ENCODE data around the gene OR6V1.

Gene OR6V1

GRCh38 chr7:143025371-143025770 lies 26.8 kb upstream of the OR6V1 start:
- TF ChIP-seq GATA3 (IDR thresholded peaks at IDR 0.05; ENCODE audit: low read depth, low read length) (no peak), GATA2 (IDR thresholded peaks at IDR 0.05; ENCODE audit: low read depth, low read length) (no peak)

DNA sequence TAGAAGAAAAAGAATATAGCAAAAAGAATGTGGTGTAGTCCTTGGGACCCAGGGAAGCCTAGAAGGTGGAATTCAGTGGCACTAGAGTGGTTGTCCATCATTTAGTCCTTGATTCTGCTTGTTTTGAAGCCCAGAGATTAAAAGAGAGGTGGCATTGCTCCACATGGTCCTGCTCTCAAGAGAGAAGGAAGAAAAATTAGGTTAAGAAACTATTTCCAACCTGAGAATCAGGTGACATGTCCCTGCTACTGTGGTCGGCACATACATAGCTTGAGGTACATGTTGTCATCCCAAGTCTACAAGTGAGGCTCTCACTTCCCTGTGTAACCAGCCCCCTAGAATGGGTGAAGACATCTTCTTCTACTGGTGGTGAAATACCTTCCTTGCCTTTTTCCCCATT lies 25.1 kb upstream of the OR6V1 start, which contains the start of gene OR9A2:
Gene OR9A2, minus strand, starts transcription at position 101 of the 400 bp plus-strand sequence. Its CDS starts 0 bp downstream, at position 101.
- no peak for TF ChIP-seq GATA2 (IDR thresholded peaks at IDR 0.05; ENCODE audit: low read depth, low read length)
- TF ChIP-seq GATA3 (IDR thresholded peaks at IDR 0.05; ENCODE audit: low read depth, low read length): no peak

- TF ChIP-seq GATA3 (IDR thresholded peaks at IDR 0.05; ENCODE audit: low read depth, low read length): no peak
- TF ChIP-seq GATA2 (IDR thresholded peaks at IDR 0.05; ENCODE audit: low read depth, low read length): no peak
These were observed 24.5 kb upstream of the OR6V1 start for GRCh38 chr7:143027683-143028082.

- TF ChIP-seq GATA3 (IDR thresholded peaks at IDR 0.05; ENCODE audit: low read depth, low read length): no peak
- TF ChIP-seq GATA2 (IDR thresholded peaks at IDR 0.05; ENCODE audit: low read depth, low read length): no peak
These were observed 13.5 kb upstream of the OR6V1 start for GRCh38 chr7:143038635-143039034.

DNA sequence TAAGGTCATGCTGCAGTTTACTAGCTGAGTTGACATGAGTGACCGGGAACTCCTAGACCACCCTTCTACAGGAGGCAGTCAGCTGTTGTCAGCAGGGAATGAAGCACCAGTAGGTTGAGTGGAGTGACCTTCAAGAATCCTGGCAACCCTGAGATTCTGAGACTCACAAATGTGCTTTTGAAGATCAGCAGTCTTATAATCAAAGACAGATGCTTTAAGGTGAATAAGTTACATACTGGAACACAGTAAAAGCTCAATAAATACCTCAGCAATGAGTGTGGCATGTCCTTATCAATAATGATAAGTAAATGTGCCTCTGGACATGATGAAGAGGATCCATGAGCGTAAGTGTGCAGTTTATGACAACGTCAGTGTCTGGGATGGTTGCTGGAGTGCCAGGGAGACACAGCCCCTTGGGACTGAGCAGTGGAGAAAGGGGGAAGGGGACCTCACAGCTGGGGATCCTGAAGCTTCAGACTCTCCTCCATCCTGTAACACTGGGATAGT lies 11.9 kb upstream of the OR6V1 start:
- TF ChIP-seq GATA3 (IDR thresholded peaks at IDR 0.05; ENCODE audit: low read depth, low read length) (no peak), GATA2 (IDR thresholded peaks at IDR 0.05; ENCODE audit: low read depth, low read length) (no peak)

- TF ChIP-seq GATA2 (IDR thresholded peaks at IDR 0.05; ENCODE audit: low read depth, low read length): no peak
- TF ChIP-seq GATA3 (IDR thresholded peaks at IDR 0.05; ENCODE audit: low read depth, low read length): no peak
These were observed 10.8 kb upstream of the OR6V1 start for GRCh38 chr7:143041346-143041745.

DNA sequence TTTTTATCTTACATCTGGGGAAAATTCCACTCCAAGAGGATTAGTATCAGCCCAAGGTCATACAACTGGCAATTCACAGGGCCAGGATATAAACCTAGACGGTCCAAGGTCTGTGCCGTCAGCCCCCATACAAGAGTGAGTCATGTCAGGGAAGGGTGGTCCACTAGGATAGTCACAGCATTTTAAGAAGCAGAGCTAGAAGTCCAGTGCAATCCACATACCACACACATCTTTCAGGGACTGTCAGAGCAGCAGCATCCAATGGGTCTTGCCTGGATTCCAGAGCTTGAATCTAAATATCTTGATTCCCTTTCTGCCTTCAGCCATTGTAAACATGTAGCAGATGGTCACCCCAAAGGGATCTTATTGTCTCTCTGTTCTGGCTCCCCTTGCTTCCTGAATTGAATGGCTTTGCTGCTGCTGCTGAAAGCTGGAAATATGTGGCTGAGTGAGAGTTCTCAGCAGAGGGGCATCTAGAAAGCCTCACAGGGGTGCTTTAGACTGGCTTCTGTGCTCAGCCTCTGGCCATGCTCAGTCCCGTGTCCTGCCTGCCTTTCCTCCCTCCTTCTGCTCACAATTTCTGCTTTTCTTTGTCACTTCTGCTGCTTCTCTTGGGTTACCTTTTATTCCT lies 9.9 kb upstream of the OR6V1 start:
- TF ChIP-seq GATA2 (IDR thresholded peaks at IDR 0.05; ENCODE audit: low read depth, low read length) (no peak), GATA3 (IDR thresholded peaks at IDR 0.05; ENCODE audit: low read depth, low read length) (no peak)

- TF ChIP-seq GATA2 (IDR thresholded peaks at IDR 0.05; ENCODE audit: low read depth, low read length): no peak
- no peak for TF ChIP-seq GATA3 (IDR thresholded peaks at IDR 0.05; ENCODE audit: low read depth, low read length)
These were observed 9.3 kb upstream of the OR6V1 start for GRCh38 chr7:143042790-143043271.

DNA sequence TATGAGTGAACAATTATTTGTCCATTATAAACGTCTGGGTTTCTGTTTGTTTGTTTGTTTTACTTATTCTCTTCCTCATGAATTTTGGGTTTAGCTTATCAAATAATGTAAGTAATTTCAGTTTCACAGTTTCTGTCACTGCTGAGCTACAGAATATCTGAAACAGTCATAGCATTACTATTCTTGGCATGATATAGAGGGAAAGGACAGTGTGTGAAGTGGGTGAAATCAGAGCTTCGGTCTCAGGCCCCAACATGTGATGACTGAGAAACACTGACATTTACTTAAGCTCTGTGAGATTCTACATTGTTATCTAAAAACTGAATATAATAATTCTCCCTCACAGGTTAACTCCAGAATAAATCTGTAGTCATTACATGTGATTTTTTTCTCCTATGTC lies 8.8 kb upstream of the OR6V1 start:
- no peak for TF ChIP-seq GATA2 (IDR thresholded peaks at IDR 0.05; ENCODE audit: low read depth, low read length)
- no peak for TF ChIP-seq GATA3 (IDR thresholded peaks at IDR 0.05; ENCODE audit: low read depth, low read length)

- TF ChIP-seq GATA3 (IDR thresholded peaks at IDR 0.05; ENCODE audit: low read depth, low read length): no peak
- no peak for TF ChIP-seq GATA2 (IDR thresholded peaks at IDR 0.05; ENCODE audit: low read depth, low read length)
These were observed 5.7 kb upstream of the OR6V1 start for GRCh38 chr7:143046426-143046851.

- TF ChIP-seq GATA2 (IDR thresholded peaks at IDR 0.05; ENCODE audit: low read depth, low read length): no peak
These were observed 4.8 kb upstream of the OR6V1 start for GRCh38 chr7:143047326-143047725.

DNA sequence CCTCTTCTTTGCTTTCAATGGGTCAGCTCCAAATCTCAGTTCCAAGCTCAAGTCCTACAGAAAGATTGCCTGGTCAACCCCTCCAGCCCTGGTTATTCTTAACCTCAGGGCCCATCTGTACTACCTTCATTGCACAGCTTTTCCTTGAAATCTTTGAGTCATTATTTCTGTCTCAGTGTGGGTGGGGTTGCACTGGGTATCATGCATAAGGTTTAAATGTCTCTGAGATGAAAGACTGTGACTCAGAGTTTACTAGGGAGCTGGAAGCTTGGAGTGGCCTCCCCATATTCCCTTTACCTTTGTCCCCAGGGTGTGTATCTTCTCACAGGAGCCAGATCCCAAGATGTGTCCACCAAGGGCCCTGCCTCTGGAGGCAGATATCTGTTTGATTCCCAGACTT lies 3.3 kb upstream of the OR6V1 start:
- TF ChIP-seq GATA3 (IDR thresholded peaks at IDR 0.05; ENCODE audit: low read depth, low read length) (no peak), GATA2 (IDR thresholded peaks at IDR 0.05; ENCODE audit: low read depth, low read length) (no peak)

- TF ChIP-seq GATA3 (IDR thresholded peaks at IDR 0.05; ENCODE audit: low read depth, low read length) (no peak), GATA2 (IDR thresholded peaks at IDR 0.05; ENCODE audit: low read depth, low read length) (no peak)
These were observed 2.8 kb upstream of the OR6V1 start for GRCh38 chr7:143049362-143049761.

DNA sequence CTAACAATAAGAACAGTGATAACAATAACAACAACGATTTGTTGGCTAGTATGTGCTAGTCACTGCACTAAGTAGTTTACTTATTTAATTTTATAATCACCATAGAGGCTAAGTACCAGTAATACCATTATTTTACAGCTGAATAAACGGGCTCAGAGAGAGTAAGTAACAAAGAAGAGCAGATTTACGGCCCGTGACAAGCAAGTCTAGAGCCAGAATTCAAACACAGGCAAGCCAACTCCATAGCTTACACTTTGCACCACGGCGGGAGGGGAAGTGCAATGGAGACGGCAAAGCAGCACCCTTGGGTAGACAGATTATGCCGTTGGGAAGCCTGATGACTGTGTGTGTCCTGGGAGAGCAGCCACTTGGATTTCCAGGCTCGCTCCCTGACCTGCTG lies 1.2 kb upstream of the OR6V1 start:
- TF ChIP-seq GATA3 (IDR thresholded peaks at IDR 0.05; ENCODE audit: low read depth, low read length): no peak
- no peak for TF ChIP-seq GATA2 (IDR thresholded peaks at IDR 0.05; ENCODE audit: low read depth, low read length)

- no peak for TF ChIP-seq GATA3 (IDR thresholded peaks at IDR 0.05; ENCODE audit: low read depth, low read length)
- TF ChIP-seq GATA2 (IDR thresholded peaks at IDR 0.05; ENCODE audit: low read depth, low read length): no peak
These were observed 2.5 kb downstream of the OR6V1 start for GRCh38 chr7:143054621-143055020.

All from SH-SY5Y (cell line).